HFF-Myc (cell line): ENCODE data around the gene EPB41L4B.

Experiments
- DNase-seq: peaks from one replicate; pipeline ENCODE4 v3.0.0-alpha.2; 2011; ENCODE audit warnings: low read depth; ENCODE audit errors: extremely low read depth
- H3K4me3 ChIP-seq: replicated peaks from 2 replicates; pipeline ENCODE4 v1.5.1; 2011; ENCODE audit warnings: low read depth, mild to moderate bottlenecking, control low read depth, low read length
- CTCF ChIP-seq: IDR thresholded peaks from 2 replicates; pipeline ENCODE4 v1.5.1; 2012; ENCODE audit warnings: mild to moderate bottlenecking, low read depth, low read length, control low read depth; ENCODE audit errors: missing control alignments

Gene EPB41L4B

GRCh38 chr9:109310486-109310901 is 10.4 kb downstream of the EPB41L4B start:
- TF ChIP-seq CTCF, result no peak
- no peak overlapping the region for H3K4me3 ChIP-seq

GRCh38 chr9:109309282-109309681 is 11.6 kb downstream of the EPB41L4B start:
- no peak for TF ChIP-seq CTCF
- H3K4me3 ChIP-seq, result no peak overlapping the region

More at GRCh38 chr9:109310486-109310901, 10.4 kb downstream of the EPB41L4B start:
- no peak for DNase-seq

GRCh38 chr9:109307380-109308240 is 13.2 kb downstream of the EPB41L4B start:
- no peak for TF ChIP-seq CTCF
- no peak for DNase-seq
- no peak overlapping the region for H3K4me3 ChIP-seq

More at GRCh38 chr9:109309282-109309681, 11.6 kb downstream of the EPB41L4B start:
- no peak for DNase-seq

GRCh38 chr9:109305801-109306200 is 15.1 kb downstream of the EPB41L4B start:
- DNase-seq, result no peak
- TF ChIP-seq CTCF, result no peak
- H3K4me3 ChIP-seq, result no peak overlapping the region

- no peak for TF ChIP-seq CTCF
- no peak overlapping the region for H3K4me3 ChIP-seq
- DNase-seq, result no peak
These were observed 16.5 kb downstream of the EPB41L4B start for GRCh38 chr9:109304347-109304746.

- no peak for DNase-seq
- TF ChIP-seq CTCF, result no peak
- H3K4me3 ChIP-seq, result no peak overlapping the region
These were observed 17.0 kb downstream of the EPB41L4B start for GRCh38 chr9:109303900-109304299.
